SK-N-SH treated with all-trans-retinoic acid at 6 μM for 48 hours (cell line): ENCODE measurements around the gene ATP4B.

ENCODE experiments used
- BACH2 ChIP-seq: fragments of 250-450 bp; sonication (Bioruptor Pico); IDR thresholded peaks from 2 replicates; pipeline ENCODE4 v1.9.0; 2021; ENCODE audit warnings: mild to moderate bottlenecking, borderline replicate concordance
- ZFP3 ChIP-seq: fragments of 250-450 bp; sonication (Bioruptor Pico); IDR thresholded peaks from 2 replicates; pipeline ENCODE4 v1.5.0; 2020; ENCODE audit warnings: mild to moderate bottlenecking, moderate library complexity
- ZFP30 ChIP-seq: fragments of 450-650 bp; formaldehyde crosslinking; IDR thresholded peaks from 2 replicates; pipeline ENCODE4 v1.5.0; 2022; ENCODE audit warnings: mild to moderate bottlenecking, moderate library complexity
- ZNF70 ChIP-seq: fragments of 450-650 bp; formaldehyde crosslinking; IDR thresholded peaks from 2 replicates; pipeline ENCODE4 v1.5.0; 2020; ENCODE audit warnings: mild to moderate bottlenecking, moderate library complexity

DNA sequence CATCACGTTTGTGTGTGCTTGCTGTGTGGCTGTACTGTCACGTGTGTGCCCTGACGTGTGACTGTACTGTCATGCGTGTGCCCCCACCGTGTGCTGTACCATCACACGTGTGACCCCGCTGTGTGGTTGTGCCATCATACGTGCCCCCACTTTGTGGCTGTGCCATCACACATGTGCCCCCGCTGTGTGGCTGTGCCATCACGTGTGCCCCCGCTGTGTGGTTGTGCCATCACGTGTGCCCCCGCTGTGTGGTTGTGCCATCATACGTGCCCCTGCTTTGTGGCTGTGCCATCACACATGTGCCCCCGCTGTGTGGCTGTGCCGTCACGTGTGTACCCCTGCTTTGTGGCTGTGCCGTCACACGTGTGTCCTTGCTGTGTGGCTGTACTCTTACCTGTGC lies 47.7 kb downstream of the ATP4B start:
- TF ChIP-seq BACH2 (CRISPR knock-in tag) = no peak
- no peak for TF ChIP-seq ZFP30 (CRISPR knock-in tag)
- no peak for TF ChIP-seq ZNF70 (CRISPR knock-in tag)
- TF ChIP-seq ZFP3 (CRISPR knock-in tag) = no peak
